ENCODE results near the gene FAM186B.

Gene FAM186B

DNA sequence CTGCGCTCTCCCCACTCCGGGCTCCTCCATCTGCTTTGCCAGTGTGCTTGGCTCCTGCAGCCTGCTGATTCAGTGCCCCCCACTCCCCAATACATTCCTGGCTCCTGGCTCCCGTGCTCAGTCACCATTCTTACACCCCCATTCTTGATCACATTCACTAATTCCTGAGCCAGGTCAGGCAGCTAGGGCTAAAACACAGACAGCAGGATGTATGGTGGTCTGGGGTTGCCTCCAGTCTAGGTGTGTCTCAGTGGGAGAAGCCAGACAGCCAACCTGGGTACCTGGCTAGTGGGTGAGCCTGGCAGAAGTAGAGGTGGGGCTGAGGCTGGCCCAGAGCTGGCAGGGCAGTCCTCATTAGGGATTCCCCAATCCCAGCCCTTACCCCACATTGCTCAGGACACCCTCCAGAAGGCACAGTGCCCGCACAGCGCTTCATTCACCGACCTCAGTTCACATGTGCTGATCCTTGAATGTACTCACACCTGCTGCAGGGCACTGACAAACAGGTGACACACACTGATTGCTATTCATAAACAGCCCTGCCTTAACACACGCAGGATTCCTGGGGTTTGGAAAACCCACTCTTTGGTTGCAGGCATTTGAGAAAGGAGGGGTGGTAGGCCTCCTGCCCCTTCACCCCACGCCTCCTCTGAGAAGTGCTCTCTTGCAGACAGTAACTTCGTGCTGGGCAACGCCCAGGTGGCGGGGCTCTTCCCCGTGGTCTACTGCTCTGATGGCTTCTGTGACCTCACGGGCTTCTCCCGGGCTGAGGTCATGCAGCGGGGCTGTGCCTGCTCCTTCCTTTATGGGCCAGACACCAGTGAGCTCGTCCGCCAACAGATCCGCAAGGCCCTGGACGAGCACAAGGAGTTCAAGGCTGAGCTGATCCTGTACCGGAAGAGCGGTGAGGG lies 65.0 kb downstream of the FAM186B start:
- no peak for DNase-seq (ENCODE audit: extremely low spot score)
- no peak for TF ChIP-seq L3MBTL2 (conservative IDR thresholded peaks at IDR 0.05)
- no peak for TF ChIP-seq FOXA1 (IDR thresholded peaks at IDR 0.05)
- TF ChIP-seq, protein P1, sequence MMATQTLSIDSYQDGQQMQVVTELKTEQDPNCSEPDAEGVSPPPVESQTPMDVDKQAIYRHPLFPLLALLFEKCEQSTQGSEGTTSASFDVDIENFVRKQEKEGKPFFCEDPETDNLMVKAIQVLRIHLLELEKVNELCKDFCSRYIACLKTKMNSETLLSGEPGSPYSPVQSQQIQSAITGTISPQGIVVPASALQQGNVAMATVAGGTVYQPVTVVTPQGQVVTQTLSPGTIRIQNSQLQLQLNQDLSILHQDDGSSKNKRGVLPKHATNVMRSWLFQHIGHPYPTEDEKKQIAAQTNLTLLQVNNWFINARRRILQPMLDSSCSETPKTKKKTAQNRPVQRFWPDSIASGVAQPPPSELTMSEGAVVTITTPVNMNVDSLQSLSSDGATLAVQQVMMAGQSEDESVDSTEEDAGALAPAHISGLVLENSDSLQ (IDR thresholded peaks at IDR 0.05) = no peak
- no peak for TF ChIP-seq LEF1 (IDR thresholded peaks at IDR 0.05; ENCODE audit: borderline replicate concordance)
- TF ChIP-seq HDGF (IDR thresholded peaks at IDR 0.05; ENCODE audit: borderline replicate concordance) = no peak
- no peak for TF ChIP-seq CTBP1 (IDR thresholded peaks at IDR 0.05; ENCODE audit: borderline replicate concordance)
- no peak for TF ChIP-seq ZNF384 (IDR thresholded peaks at IDR 0.05)
- no peak for TF ChIP-seq SUZ12 (IDR thresholded peaks at IDR 0.05)
- no peak for TF ChIP-seq NFRKB (IDR thresholded peaks at IDR 0.05)
- TF ChIP-seq ARNT (IDR thresholded peaks at IDR 0.05) = no peak
- TF ChIP-seq SP1 (IDR thresholded peaks at IDR 0.05) = no peak
- CTCF ChIA-PET = no interaction called here
- POLR2A ChIA-PET = interaction anchor here (1.3 kb wide), 1 partner anchor 10 kb away, joined by 3 read pairs; no protein-coding TSS in a partner anchor

DNA sequence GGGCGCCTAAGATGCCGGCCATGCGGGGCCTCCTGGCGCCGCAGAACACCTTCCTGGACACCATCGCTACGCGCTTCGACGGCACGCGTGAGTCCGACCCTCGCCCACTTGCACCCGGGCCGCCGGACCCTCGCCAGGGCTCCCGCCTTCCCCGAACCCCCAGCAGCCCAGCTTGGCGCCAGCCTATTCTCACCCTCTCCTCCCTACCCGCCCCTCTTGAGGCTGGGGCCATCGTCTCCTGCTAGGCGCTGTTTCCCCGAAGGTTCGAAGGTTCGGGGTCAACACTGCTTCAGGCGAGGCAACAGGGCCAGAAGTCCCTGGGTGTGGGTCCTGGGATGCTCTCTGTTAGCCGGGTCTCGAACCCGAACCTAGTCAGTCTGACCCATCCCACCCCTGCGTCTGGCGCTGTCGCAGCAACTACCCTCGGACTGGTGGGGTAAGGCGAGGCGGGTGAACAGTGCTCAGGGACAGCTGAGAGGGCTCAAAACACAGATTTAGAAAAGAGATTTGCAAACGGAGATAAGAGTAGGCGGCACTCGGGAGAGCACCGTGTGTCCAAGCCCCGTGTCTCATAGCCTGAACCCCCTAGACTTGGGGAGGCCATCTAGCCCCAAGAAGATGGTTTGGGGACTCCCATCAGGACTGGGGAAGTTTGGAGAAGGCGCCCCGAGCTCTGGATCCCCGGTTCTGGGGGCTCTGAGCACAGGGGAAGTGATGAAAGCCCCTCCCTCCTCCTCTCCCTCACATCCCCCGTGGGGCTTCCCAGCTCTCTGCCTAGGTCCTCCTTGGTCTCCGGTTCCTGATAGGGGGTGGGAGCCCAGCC lies 65.8 kb downstream of the FAM186B start:
- DNase-seq (ENCODE audit: extremely low spot score) = no peak
- CTCF ChIA-PET = no interaction called here
- TF ChIP-seq HDGF (IDR thresholded peaks at IDR 0.05; ENCODE audit: borderline replicate concordance) (no peak), BHLHE40 (IDR thresholded peaks at IDR 0.05; ENCODE audit: borderline replicate concordance) (no peak), L3MBTL2 (conservative IDR thresholded peaks at IDR 0.05) (no peak), FOXM1 (IDR thresholded peaks at IDR 0.05; ENCODE audit: borderline replicate concordance) (no peak), SP1 (IDR thresholded peaks at IDR 0.05) (no peak), ELF4 (IDR thresholded peaks at IDR 0.05) (no peak), FOXK2 (IDR thresholded peaks at IDR 0.05) (no peak), ZNF384 (IDR thresholded peaks at IDR 0.05) (no peak), CTBP1 (IDR thresholded peaks at IDR 0.05; ENCODE audit: borderline replicate concordance) (no peak)
- POLR2A ChIA-PET = interaction anchor here (1.3 kb wide), 1 partner anchor 11 kb away, joined by 3 read pairs; no protein-coding TSS in a partner anchor

DNA sequence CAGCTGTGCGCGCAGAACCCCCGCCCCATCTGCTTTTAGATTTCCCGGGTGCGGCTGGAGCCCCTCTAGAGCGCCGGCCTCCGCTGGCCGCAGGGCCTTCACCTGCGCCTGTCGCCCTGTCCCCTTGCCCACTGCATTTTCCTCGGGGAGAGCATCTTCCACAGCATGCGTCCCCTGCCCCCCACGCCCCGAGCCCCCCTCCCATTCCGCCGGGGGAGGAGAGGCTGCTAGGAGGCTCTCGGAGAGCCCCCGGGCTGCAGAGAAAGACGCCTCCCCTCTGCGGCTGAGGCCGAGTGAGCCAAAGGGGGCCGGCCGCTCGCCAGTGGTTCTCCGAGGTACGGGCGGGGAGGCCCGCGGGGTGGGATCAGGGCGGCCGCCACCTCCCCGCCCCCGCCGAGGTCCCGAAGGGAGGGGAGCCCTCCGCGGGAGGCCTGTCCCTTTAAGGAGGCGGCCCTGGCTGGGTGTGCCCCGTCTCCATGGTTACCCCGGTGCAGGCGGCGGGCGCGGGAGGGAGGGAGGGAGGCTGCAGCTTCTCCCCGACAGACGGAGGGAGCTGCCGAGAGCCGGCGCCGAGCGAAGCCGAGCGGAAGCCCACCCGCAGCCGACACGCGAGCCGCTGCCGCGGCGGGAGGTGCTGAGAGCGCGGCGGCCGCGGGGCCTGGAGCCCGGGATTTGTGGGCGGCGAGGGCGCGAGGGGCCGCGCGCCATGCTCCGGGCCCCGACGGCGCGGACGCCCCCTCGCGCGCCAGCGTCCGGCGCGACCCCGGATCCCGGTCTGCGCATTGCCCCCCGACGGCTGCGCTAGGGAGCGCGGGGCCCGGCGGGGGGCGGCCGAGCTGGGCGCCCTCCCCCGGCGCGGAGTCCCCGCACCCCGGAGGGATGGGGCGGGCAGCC lies 66.7 kb downstream of the FAM186B start, which contains the start of gene KCNH3:
KCNH3 (plus strand) TSS at position 521 of the 894 bp plus-strand sequence. CDS start 387 bp downstream, outside the sequence.
- TF ChIP-seq SUZ12 (IDR thresholded peaks at IDR 0.05) (no peak), FOXM1 (IDR thresholded peaks at IDR 0.05; ENCODE audit: borderline replicate concordance) (no peak), LEF1 (IDR thresholded peaks at IDR 0.05; ENCODE audit: borderline replicate concordance) (no peak), TARDBP (IDR thresholded peaks at IDR 0.05) (no peak), L3MBTL2 (conservative IDR thresholded peaks at IDR 0.05) (no peak), NFRKB (IDR thresholded peaks at IDR 0.05) (no peak)
- TF ChIP-seq, protein P1 (IDR thresholded peaks at IDR 0.05) = no peak
- ChIA-PET POLR2A (interaction anchor here (1.3 kb wide), 1 partner anchor 11 kb away, joined by 3 read pairs; no protein-coding TSS in a partner anchor), CTCF (interaction anchor here (0.8 kb wide), 1 partner anchor 427 kb away, joined by 3 read pairs; no protein-coding TSS in a partner anchor)
- peak; percentile 82 for DNase-seq (ENCODE audit: extremely low spot score)

DNA sequence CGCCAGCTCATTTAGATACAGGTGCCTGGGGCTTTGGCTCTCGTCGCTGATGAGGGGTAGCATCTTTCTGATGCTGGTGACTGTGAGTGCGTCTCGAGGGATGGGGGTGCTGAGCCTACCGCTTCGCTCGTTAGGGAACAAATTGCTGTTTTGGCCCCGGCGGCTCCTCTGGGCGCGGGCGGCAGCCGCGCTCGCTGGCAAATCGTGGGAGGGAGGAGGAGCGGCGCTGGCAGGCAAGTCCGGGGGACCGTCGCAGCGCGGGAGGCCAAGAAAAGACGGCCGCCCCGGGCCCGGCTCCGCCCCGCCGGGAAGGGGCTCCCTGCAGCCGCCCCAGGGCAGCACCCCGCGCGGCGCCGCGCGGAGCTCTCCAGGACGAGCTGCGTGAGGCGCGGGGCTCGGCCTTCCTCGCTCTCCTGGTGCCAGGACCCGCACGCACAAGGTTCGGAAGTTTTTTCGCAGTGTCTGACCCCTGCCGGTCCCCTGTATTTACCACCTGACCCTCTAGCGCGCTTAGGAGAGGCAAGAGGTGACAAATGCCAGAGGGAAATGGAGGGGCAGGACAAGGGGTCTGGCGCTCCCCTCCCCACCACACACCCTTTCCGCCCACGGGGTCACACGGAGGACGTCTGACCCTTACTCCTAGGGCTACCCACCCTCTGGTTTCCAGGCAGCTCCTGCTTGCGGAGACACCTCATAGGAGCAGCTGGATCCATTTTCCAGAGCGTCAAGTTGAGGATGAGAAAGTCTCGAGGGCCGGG lies 67.5 kb downstream of the FAM186B start:
- ChIA-PET CTCF (interaction anchor here (0.6 to 0.8 kb wide), 2 partner anchors 397 to 427 kb away, joined by 3 read pairs; no protein-coding TSS in a partner anchor), POLR2A (no interaction called here)
- TF ChIP-seq FOXA1 (IDR thresholded peaks at IDR 0.05) (no peak), ZNF384 (IDR thresholded peaks at IDR 0.05) (no peak), FOXK2 (IDR thresholded peaks at IDR 0.05) (no peak)
- no peak for DNase-seq (ENCODE audit: extremely low spot score)
